ENCODE data around the gene PLA2G3. TPM values are rescaled to one million over a fixed set of nuclear protein-coding genes. Genes with fewer than 3 reads are reported as not detected.

PLA2G3 gene, protein sequence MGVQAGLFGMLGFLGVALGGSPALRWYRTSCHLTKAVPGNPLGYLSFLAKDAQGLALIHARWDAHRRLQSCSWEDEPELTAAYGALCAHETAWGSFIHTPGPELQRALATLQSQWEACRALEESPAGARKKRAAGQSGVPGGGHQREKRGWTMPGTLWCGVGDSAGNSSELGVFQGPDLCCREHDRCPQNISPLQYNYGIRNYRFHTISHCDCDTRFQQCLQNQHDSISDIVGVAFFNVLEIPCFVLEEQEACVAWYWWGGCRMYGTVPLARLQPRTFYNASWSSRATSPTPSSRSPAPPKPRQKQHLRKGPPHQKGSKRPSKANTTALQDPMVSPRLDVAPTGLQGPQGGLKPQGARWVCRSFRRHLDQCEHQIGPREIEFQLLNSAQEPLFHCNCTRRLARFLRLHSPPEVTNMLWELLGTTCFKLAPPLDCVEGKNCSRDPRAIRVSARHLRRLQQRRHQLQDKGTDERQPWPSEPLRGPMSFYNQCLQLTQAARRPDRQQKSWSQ
- total RNA-seq (2021; ENCODE audit: unreplicated experiment) (not detected), Bru-seq, nascent RNA (not detected), BruChase-seq, experiment 1, labeled RNA remaining after a 6-hour chase (not detected), BruChase-seq, experiment 2, labeled RNA remaining after a 2-hour chase (not detected)
- polyA plus RNA-seq (2012), result not detected in 2 replicates
- long read RNA-seq, result 0 reads

DNA sequence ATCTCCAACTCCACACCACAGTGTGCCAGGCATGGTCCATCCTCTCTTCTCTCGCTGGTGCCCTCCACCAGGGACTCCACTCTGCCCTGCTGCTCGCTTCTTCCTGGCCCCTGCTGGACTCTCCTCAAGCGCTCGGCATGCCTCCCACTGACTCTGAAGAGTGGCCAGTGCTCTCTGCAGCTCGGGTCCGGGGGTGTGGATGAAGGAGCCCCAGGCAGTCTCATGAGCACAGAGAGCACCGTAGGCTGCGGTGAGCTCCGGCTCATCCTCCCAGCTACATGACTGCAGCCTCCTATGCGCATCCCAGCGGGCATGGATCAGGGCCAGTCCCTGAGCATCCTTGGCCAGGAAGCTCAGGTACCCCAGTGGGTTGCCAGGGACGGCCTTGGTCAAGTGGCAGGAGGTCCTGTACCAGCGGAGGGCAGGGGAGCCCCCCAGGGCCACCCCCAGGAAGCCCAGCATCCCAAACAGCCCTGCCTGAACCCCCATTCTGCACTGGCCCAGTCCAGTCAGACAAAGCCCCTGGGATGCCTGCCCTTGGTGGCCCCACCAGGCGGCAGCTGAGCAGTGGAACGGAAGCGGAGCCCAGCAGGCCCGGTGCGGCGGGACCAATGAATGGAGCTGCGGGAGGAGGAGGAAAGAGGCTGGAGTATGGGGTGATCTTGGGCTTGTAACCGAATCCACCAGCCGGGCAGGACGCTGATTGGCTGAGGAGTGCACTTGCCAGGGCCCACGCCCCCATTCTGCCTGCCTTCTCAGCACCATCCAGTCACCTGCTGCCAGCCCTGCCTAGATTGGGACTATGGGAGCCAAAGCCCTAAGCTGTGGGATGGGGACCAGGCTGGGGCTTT is at the start of gene PLA2G3:
PLA2G3 (minus strand) TSS at position 643 of the 851 bp plus-strand sequence; CDS start at position 489, 154 bp downstream.
- H2AFZ ChIP-seq (ENCODE audit: low read depth, low read length, poor library complexity, severe bottlenecking), result no peak within 1 kb of the TSS
- peak; percentile 62 for ATAC-seq
- TF ChIP-seq ZFX (IDR thresholded peaks at IDR 0.05) (no peak), FOSL1 (IDR thresholded peaks at IDR 0.05; ENCODE audit: low read depth) (no peak), YY1 (IDR thresholded peaks at IDR 0.05; ENCODE audit: extremely low read depth, insufficient replicate concordance, low read depth, low read length) (no peak), CEBPB (IDR thresholded peaks at IDR 0.05; ENCODE audit: low read depth) (no peak), ELF1 (IDR thresholded peaks at IDR 0.05; ENCODE audit: borderline replicate concordance, low read depth) (no peak), SP1 (IDR thresholded peaks at IDR 0.05; ENCODE audit: low read depth) (no peak), RAD21 (IDR thresholded peaks at IDR 0.05; ENCODE audit: low read depth) (no peak)
- TF ChIP-seq, protein P1, sequence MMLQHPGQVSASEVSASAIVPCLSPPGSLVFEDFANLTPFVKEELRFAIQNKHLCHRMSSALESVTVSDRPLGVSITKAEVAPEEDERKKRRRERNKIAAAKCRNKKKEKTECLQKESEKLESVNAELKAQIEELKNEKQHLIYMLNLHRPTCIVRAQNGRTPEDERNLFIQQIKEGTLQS (IDR thresholded peaks at IDR 0.05), result no peak
- TF ChIP-seq, protein P2, sequence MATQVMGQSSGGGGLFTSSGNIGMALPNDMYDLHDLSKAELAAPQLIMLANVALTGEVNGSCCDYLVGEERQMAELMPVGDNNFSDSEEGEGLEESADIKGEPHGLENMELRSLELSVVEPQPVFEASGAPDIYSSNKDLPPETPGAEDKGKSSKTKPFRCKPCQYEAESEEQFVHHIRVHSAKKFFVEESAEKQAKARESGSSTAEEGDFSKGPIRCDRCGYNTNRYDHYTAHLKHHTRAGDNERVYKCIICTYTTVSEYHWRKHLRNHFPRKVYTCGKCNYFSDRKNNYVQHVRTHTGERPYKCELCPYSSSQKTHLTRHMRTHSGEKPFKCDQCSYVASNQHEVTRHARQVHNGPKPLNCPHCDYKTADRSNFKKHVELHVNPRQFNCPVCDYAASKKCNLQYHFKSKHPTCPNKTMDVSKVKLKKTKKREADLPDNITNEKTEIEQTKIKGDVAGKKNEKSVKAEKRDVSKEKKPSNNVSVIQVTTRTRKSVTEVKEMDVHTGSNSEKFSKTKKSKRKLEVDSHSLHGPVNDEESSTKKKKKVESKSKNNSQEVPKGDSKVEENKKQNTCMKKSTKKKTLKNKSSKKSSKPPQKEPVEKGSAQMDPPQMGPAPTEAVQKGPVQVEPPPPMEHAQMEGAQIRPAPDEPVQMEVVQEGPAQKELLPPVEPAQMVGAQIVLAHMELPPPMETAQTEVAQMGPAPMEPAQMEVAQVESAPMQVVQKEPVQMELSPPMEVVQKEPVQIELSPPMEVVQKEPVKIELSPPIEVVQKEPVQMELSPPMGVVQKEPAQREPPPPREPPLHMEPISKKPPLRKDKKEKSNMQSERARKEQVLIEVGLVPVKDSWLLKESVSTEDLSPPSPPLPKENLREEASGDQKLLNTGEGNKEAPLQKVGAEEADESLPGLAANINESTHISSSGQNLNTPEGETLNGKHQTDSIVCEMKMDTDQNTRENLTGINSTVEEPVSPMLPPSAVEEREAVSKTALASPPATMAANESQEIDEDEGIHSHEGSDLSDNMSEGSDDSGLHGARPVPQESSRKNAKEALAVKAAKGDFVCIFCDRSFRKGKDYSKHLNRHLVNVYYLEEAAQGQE (IDR thresholded peaks at IDR 0.05; ENCODE audit: low read depth), result no peak
- TF ChIP-seq, protein P3, sequence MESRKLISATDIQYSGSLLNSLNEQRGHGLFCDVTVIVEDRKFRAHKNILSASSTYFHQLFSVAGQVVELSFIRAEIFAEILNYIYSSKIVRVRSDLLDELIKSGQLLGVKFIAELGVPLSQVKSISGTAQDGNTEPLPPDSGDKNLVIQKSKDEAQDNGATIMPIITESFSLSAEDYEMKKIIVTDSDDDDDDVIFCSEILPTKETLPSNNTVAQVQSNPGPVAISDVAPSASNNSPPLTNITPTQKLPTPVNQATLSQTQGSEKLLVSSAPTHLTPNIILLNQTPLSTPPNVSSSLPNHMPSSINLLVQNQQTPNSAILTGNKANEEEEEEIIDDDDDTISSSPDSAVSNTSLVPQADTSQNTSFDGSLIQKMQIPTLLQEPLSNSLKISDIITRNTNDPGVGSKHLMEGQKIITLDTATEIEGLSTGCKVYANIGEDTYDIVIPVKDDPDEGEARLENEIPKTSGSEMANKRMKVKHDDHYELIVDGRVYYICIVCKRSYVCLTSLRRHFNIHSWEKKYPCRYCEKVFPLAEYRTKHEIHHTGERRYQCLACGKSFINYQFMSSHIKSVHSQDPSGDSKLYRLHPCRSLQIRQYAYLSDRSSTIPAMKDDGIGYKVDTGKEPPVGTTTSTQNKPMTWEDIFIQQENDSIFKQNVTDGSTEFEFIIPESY (IDR thresholded peaks at IDR 0.05; ENCODE audit: extremely low read depth, insufficient replicate concordance, low read length), result no peak
- H3K36me3 ChIP-seq (ENCODE audit: control insufficient read depth in 1 of 2, insufficient read depth in 2 of 2, low read length in 2 of 2), result no peaks in the 10 kb centered on the region
- POLR2A ChIA-PET, result no interaction called here
- H3K9ac ChIP-seq (ENCODE audit: low read length), result no peak within 1 kb of the TSS
- no TSS peak for BruUV-seq (replicated peaks)
- CTCF ChIA-PET, result interaction anchor here (1.3 kb wide), 1 partner anchor 33 kb away, joined by 3 read pairs; the partner anchor contains the start of gene SELENOM
- DNase-seq (ENCODE audit: low read depth, low spot score), result no peak
- no peak within 1 kb of the TSS for H3K27ac ChIP-seq (ENCODE audit: low read depth, low read length)
- no peaks in the 10 kb centered on the region for H3K9me2 ChIP-seq (ENCODE audit: insufficient read depth)
- H4K20me1 ChIP-seq (ENCODE audit: insufficient read depth), result no peaks in the 10 kb centered on the region
- peaks cover 0 to 10% of the 10 kb centered on the region in 2 experiments; a peak in 2 of 4 replicates for H3K4me1 ChIP-seq (ENCODE audit: control insufficient read depth in 1 of 2, insufficient read depth in 2 of 2, low read length in 2 of 2)
- H3K4me3 ChIP-seq (replicated peaks in 1 of 2; ENCODE audit: low read depth in 1 of 2, low read length in 2 of 2), result no peak within 1 kb of the TSS
- no peaks in the 10 kb centered on the region for H3K9me3 ChIP-seq (ENCODE audit: control insufficient read depth in 1 of 2, insufficient read depth in 1 of 2, low read depth in 1 of 2, low read length in 2 of 2)
- H3K4me2 ChIP-seq (ENCODE audit: low read length), result no peak within 1 kb of the TSS
- H3K27me3 ChIP-seq (ENCODE audit: insufficient read depth, low read length), result no peaks in the 10 kb centered on the region
- intact Hi-C loops (cut with micrococcal nuclease), result no loop called here
- RAD21 ChIA-PET (ENCODE audit: low non-redundant PET in 1 of 2, low total read pairs in 2 of 2, uncharacterized antibody in 2 of 2, unreplicated experiment in 2 of 2), result no interaction called here
- H3K79me2 ChIP-seq (ENCODE audit: insufficient read depth, low read length), result no peaks in the 10 kb centered on the region

All from HCT116 (cell line).